ENCODE data around the gene DACT1. TPM values are rescaled to one million over a fixed set of nuclear protein-coding genes. Genes with fewer than 3 reads are reported as not detected.

DACT1 gene
- total RNA-seq, 1 donor, result 6.9 TPM

- TF ChIP-seq, protein P1, sequence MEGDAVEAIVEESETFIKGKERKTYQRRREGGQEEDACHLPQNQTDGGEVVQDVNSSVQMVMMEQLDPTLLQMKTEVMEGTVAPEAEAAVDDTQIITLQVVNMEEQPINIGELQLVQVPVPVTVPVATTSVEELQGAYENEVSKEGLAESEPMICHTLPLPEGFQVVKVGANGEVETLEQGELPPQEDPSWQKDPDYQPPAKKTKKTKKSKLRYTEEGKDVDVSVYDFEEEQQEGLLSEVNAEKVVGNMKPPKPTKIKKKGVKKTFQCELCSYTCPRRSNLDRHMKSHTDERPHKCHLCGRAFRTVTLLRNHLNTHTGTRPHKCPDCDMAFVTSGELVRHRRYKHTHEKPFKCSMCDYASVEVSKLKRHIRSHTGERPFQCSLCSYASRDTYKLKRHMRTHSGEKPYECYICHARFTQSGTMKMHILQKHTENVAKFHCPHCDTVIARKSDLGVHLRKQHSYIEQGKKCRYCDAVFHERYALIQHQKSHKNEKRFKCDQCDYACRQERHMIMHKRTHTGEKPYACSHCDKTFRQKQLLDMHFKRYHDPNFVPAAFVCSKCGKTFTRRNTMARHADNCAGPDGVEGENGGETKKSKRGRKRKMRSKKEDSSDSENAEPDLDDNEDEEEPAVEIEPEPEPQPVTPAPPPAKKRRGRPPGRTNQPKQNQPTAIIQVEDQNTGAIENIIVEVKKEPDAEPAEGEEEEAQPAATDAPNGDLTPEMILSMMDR (IDR thresholded peaks at IDR 0.05; ENCODE audit: insufficient read depth, low read depth, low read length), result no peak
- DNase-seq (ENCODE audit: low read depth), result peak; percentile 7
- no peak overlapping the region for H3K4me3 ChIP-seq (ENCODE audit: low read depth, low read length)
Measured at GRCh38 chr14:58626431-58626831, 11.3 kb upstream of the DACT1 start.

GRCh38 chr14:58628406-58628805 lies 9.4 kb upstream of the DACT1 start:
- no peak overlapping the region for H3K4me3 ChIP-seq (ENCODE audit: low read depth, low read length)
- TF ChIP-seq, protein P1 (IDR thresholded peaks at IDR 0.05; ENCODE audit: insufficient read depth, low read depth, low read length), result no peak
- no peak for DNase-seq (ENCODE audit: low read depth)

DNA sequence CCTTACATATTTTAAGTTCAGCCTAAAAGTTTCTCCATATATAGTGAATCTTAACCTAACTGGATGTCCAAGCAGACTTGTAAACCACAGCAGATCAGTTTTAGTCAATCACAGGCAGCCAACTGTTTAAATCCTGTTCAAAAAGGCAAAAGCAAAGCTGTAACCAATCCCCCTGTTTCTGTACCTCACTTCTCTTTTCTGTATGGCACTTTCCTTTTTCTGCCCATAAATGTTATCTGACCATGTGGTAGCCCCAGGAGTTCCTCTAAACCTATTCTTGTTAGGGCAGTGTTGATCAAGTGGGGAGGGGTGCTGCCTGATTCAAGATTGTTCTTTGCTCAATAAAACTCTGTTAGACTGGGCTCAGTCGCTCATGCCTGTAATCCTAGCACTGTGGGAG lies 8.5 kb upstream of the DACT1 start:
- no peak overlapping the region for H3K4me3 ChIP-seq (ENCODE audit: low read depth, low read length)
- TF ChIP-seq, protein P1 (IDR thresholded peaks at IDR 0.05; ENCODE audit: insufficient read depth, low read depth, low read length), result no peak
- no peak for DNase-seq (ENCODE audit: low read depth)

- H3K4me3 ChIP-seq (ENCODE audit: low read depth, low read length), result no peak overlapping the region
- TF ChIP-seq, protein P1 (IDR thresholded peaks at IDR 0.05; ENCODE audit: insufficient read depth, low read depth, low read length), result no peak
- no peak for DNase-seq (ENCODE audit: low read depth)
Measured at GRCh38 chr14:58631732-58632131, 6.0 kb upstream of the DACT1 start.

DNA sequence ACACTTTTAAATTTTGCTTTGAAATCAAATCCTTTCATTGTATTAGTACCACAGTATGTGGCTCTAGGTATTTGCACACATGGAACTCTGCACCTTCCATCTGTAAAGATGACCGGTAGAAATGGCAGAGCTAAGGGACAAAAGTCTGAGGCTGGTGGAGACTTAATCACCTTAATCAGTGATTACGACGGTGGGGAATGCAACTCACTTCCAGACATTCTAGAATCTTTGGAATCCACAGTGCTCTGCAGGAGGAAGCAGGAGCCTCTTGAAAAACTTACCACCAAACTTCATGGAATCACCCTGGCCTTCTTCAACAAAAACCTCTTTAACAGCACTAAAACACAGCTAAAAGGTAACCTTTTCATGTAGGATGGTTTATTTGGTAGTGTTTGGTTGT lies 3.9 kb upstream of the DACT1 start:
- DNase-seq (ENCODE audit: low read depth), result peak; percentile 16
- TF ChIP-seq, protein P1 (IDR thresholded peaks at IDR 0.05; ENCODE audit: insufficient read depth, low read depth, low read length), result no peak
- no peak overlapping the region for H3K4me3 ChIP-seq (ENCODE audit: low read depth, low read length)

GRCh38 chr14:58634406-58635090 lies 3.2 kb upstream of the DACT1 start:
- no peak overlapping the region for H3K4me3 ChIP-seq (ENCODE audit: low read depth, low read length)
- TF ChIP-seq, protein P1 (IDR thresholded peaks at IDR 0.05; ENCODE audit: insufficient read depth, low read depth, low read length), result no peak
- DNase-seq (ENCODE audit: low read depth), result no peak

All from fibroblast of villous mesenchyme (primary cell).